Skin epidermis (tissue), 12 donors: ENCODE results near the gene MBTPS1.
A peak's percentile ranks its signal among the peaks of the same experiment; 100 is the strongest.

Source experiments
- H3K27ac ChIP-seq, 21 experiments: fragments of 200-600 bp; sonication (generic) in 11 of 21; one replicate each; pipeline ENCODE4 v1.5.0; 2020; ENCODE audit warnings: mild to moderate bottlenecking in 3 of 21, inconsistent platforms in 2 of 21, moderate library complexity in 2 of 21
- H3K4me3 ChIP-seq, 7 experiments: fragments of 200-600 bp; sonication (generic) in 2 of 7; one replicate each; pipeline ENCODE4 v1.5.0; 2020; ENCODE audit warnings: inconsistent platforms in 2 of 7, mild to moderate bottlenecking in 2 of 7, moderate library complexity in 1 of 7

MBTPS1 gene

GRCh38 chr16:84082835-84083569, 33.7 kb downstream of the MBTPS1 start:
- Histone ChIP-seq H3K4me3 (no peak overlapping the region), H3K27ac (peak overlapping the region in 1 of 21 experiments; percentile 11)

- Histone ChIP-seq H3K4me3 (no peak overlapping the region), H3K27ac (no peak overlapping the region)
Measured at GRCh38 chr16:84082110-84082509, 34.6 kb downstream of the MBTPS1 start.

GRCh38 chr16:84081446-84081989, 35.2 kb downstream of the MBTPS1 start:
- Histone ChIP-seq H3K4me3 (no peak overlapping the region), H3K27ac (no peak overlapping the region)

- Histone ChIP-seq H3K27ac (no peak overlapping the region), H3K4me3 (no peak overlapping the region)
Measured at GRCh38 chr16:84080813-84081212, 35.9 kb downstream of the MBTPS1 start.

- Histone ChIP-seq H3K27ac (no peak overlapping the region), H3K4me3 (no peak overlapping the region)
Measured at GRCh38 chr16:84080378-84080777, 36.4 kb downstream of the MBTPS1 start.

GRCh38 chr16:84079664-84080063, 37.1 kb downstream of the MBTPS1 start:
- Histone ChIP-seq H3K27ac (no peak overlapping the region), H3K4me3 (no peak overlapping the region)

GRCh38 chr16:84075376-84075775, 41.4 kb downstream of the MBTPS1 start:
- Histone ChIP-seq H3K27ac (no peak overlapping the region), H3K4me3 (no peak overlapping the region)

- no peak overlapping the region for H3K27ac ChIP-seq
- no peak overlapping the region for H3K4me3 ChIP-seq
Measured at GRCh38 chr16:84074721-84075120, 42.0 kb downstream of the MBTPS1 start.

GRCh38 chr16:84072014-84072413, 44.7 kb downstream of the MBTPS1 start:
- H3K27ac ChIP-seq, result no peak overlapping the region
- H3K4me3 ChIP-seq, result no peak overlapping the region

GRCh38 chr16:84071121-84071520, 45.6 kb downstream of the MBTPS1 start:
- H3K27ac ChIP-seq, result no peak overlapping the region

GRCh38 chr16:84069540-84069939, 47.2 kb downstream of the MBTPS1 start:
- Histone ChIP-seq H3K4me3 (no peak overlapping the region), H3K27ac (no peak overlapping the region)

More at GRCh38 chr16:84071121-84071520, 45.6 kb downstream of the MBTPS1 start:
- H3K4me3 ChIP-seq, result no peak overlapping the region

- no peak overlapping the region for H3K4me3 ChIP-seq
- H3K27ac ChIP-seq, result no peak overlapping the region
Measured at GRCh38 chr16:84068783-84069462, 47.8 kb downstream of the MBTPS1 start.

GRCh38 chr16:84068041-84068440, 48.7 kb downstream of the MBTPS1 start:
- peak overlapping the region in 1 of 21 experiments; percentile 42 for H3K27ac ChIP-seq

GRCh38 chr16:84067640-84068039, 49.1 kb downstream of the MBTPS1 start:
- H3K27ac ChIP-seq, result no peak overlapping the region
- no peak overlapping the region for H3K4me3 ChIP-seq

More at GRCh38 chr16:84068041-84068440, 48.7 kb downstream of the MBTPS1 start:
- H3K4me3 ChIP-seq, result no peak overlapping the region

- Histone ChIP-seq H3K4me3 (no peak overlapping the region), H3K27ac (no peak overlapping the region)
Measured at GRCh38 chr16:84065536-84066132, 51.1 kb downstream of the MBTPS1 start.

- no peak overlapping the region for H3K27ac ChIP-seq
Measured at GRCh38 chr16:84063980-84064379, 52.8 kb downstream of the MBTPS1 start.

GRCh38 chr16:84062734-84063640, 53.8 kb downstream of the MBTPS1 start:
- H3K4me3 ChIP-seq, result no peak overlapping the region
- H3K27ac ChIP-seq, result no peak overlapping the region

More at GRCh38 chr16:84063980-84064379, 52.8 kb downstream of the MBTPS1 start:
- H3K4me3 ChIP-seq, result no peak overlapping the region

- no peak overlapping the region for H3K4me3 ChIP-seq
- H3K27ac ChIP-seq, result no peak overlapping the region
Measured at GRCh38 chr16:84061236-84061819, 55.4 kb downstream of the MBTPS1 start.
